GM21423 (cell line): Measurements from ENCODE around the gene ATXN7L2.
"Not testable (repeated sequence)": the region's sequence is repeated elsewhere in the genome, so short reads cannot be mapped to it uniquely, and the experiment has no call there.

Experiments
- ATAC-seq: cut with Tn5 transposase; IDR thresholded peaks from one replicate; pipeline ENCODE4 v1.9.1; 2021; ENCODE audit warnings: mild to moderate bottlenecking, moderate library complexity; ENCODE audit not compliant: unreplicated experiment

Gene ATXN7L2, protein sequence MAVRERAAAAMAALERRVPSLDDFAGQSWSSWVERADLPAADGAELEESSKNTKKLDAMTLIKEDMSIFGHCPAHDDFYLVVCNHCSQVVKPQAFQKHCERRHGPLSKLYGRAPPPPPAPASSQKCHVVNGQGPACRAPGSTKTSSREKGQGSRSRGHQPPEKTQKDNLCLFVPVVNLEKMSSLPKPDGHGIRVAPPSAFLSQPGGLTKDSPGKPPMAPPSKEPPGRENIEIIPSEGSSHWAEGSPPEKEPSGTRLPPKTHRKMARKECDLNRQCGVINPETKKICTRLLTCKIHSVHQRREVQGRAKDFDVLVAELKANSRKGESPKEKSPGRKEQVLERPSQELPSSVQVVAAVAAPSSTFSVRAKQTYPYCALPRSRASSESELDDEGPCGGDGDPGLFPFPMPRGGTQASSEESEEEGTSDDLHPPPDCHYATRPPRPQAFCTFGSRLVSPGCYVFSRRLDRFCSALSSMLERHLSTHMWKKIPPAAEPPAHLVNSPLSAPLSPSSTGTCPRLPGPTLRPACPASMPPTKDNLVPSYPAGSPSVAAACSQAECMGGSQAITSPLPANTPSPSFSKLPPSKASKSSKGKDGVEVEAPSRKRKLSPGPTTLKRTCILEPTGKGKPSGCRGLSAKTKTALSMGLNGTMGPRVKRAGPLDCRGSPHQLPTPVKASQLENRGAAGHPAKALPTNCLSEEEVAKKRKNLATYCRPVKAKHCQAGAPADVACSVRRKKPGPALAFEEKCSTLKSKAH

GRCh38 chr1:109483672-109484518, at the start of gene ATXN7L2:
ATXN7L2 (plus strand) TSS chr1:109483905; CDS start chr1:109483954, 49 bp downstream.
- ATAC-seq = peak; percentile 73

- ATAC-seq = no peak
Observed at GRCh38 chr1:109434484-109434883, 49.2 kb upstream of the ATXN7L2 start.

GRCh38 chr1:109438798-109439297, 44.9 kb upstream of the ATXN7L2 start:
- ATAC-seq = no peak

DNA sequence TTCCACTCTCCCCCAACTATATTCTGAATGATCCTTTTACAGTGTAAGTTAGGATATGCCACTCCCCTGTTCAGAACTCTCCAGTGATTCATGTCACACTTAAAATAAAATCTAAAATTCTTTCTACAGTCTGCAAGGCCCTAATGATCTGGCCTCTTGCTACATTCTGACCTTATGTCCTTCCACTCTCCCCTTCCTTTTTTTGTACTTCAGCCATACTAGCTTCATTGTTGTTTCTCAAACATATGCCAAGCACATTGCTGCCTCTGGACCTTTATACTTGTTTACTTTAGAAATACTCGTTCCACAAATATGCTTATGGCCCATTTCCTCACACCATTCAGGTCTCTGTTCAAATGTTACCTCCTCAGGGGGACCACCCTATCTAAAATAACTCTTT, 42.6 kb upstream of the ATXN7L2 start:
- no peak for ATAC-seq

DNA sequence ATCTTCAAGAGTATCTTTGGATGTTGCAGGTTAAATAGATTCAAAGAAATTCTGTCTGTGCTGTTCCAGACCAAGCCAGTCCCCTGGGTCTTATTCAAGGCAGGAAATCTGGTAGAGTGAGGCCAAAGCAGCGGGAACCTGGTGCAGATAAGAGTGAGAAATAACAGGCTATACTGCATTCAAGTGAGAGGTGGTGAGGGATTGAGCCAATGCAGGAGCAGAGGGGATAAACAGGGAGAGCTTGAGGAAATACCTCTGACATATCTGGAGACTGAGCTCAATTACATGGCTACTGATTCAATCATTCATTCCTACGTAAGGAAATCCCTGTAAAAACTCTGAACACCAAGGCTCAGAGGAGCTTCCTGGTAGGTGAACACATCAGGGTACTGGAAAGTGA, 40.2 kb upstream of the ATXN7L2 start:
- ATAC-seq = no peak

DNA sequence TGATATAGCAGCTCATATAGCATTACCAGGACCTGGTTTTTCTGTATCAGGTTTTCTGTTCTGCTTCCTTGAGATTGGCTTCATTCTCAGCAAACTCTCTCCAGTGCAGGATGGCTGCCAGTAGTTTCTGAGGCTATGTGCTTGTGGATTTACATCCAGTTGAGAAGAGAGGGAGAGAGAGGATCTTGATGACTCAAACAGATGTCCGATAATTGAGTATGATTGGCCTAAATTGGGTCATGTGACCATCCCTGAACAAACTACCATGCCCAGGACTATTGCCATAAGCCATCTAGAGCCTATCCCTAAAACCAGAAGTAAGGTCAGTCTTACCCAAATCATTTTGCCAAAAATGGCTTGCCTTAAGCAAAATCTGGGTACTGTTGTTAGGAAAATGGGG, 39.4 kb upstream of the ATXN7L2 start:
- no peak for ATAC-seq

- ATAC-seq = not testable (repeated sequence)
Observed at GRCh38 chr1:109445949-109446695, 37.6 kb upstream of the ATXN7L2 start.

DNA sequence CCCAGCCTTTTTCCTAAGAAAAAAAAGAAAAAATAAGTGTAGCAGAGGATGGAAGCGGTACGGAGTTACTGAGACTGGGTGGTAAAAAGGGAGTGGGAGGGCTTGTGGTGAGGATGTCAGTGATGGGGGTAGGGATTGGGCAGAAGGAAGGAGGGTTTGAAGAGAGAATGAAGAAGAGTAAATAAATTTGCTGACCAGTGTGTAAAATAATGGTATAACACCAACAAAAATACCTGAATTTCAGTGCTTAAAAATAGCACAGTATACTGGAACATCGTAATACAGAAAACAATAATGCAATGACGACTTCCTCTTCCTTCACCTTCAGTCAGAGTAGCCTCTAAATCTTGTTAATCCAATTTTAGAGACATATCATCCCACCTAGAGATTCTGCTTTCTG, 36.2 kb upstream of the ATXN7L2 start:
- ATAC-seq = no peak

GRCh38 chr1:109454497-109455133, 29.1 kb upstream of the ATXN7L2 start:
- no peak for ATAC-seq

- ATAC-seq = no peak
Observed at GRCh38 chr1:109457819-109458218, 25.9 kb upstream of the ATXN7L2 start.

- ATAC-seq = no peak
Observed at GRCh38 chr1:109466125-109466451, 17.6 kb upstream of the ATXN7L2 start.

GRCh38 chr1:109466452-109467300, 17.0 kb upstream of the ATXN7L2 start, which contains the start of gene SYPL2:
SYPL2 (plus strand) TSS chr1:109466546; CDS start chr1:109466844, 298 bp downstream.
- no peak for ATAC-seq

DNA sequence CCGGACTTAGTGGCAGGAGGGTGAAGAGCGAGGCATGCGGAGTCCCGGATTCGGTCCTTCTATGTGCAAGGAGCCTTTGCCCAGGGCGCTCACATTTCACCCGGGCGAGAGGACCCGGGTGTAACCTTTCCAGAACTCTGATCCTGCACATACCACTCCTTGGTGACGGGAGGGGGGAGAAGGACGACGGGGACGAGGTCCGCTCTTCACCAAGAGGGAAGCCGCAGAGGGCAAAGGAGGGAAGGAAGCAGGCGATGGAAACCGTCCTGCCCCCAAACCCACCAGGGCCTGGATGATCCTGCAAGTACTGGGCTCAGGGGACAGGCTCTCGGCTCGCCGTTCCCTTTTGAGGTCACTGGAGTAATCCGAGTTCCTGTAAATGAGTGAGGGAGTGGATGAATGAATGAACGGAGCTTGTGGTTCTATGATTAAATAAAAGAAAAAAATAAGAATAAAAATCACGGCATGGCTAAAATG, 16.4 kb upstream of the ATXN7L2 start:
- no peak for ATAC-seq

DNA sequence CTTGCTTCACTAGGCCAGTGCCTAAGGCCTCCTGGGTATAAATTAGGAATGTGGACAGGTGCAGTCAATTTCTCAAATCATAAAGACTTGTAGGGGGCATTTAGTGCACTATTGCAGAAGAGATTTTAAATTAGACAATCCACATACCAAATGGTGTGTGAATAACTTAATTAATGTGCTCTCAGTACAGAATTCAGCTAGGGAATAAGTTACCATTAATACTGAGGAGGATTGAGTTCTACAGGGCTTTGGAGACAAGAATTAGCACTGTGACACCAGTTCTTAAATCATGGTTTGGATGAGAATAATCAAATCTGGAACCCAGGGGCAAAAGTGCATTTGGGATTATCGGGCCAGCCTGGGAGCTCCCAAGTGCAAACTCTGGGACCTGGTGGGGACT, 15.6 kb upstream of the ATXN7L2 start:
- ATAC-seq = no peak

DNA sequence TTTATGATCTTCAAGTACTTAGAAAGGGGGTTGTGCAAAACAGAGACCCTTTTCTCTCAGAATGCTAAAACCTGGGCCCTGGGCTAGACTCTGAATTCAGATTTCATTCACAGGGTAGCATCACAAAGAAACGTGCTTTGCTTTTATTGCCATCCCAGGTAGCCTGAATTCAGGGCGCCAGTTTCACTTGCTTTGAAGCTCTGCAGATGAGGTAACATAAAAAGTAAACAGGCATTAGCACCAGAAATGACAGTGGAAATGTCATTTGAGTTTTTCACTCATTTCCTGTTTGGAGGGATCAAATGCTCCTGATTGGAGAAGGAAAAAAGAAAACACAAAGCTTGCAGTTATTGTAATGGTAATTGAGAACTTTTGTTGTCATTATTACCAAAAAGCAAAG, 14.8 kb upstream of the ATXN7L2 start:
- no peak for ATAC-seq

- ATAC-seq = no peak
Observed at GRCh38 chr1:109470245-109470644, 13.5 kb upstream of the ATXN7L2 start.

DNA sequence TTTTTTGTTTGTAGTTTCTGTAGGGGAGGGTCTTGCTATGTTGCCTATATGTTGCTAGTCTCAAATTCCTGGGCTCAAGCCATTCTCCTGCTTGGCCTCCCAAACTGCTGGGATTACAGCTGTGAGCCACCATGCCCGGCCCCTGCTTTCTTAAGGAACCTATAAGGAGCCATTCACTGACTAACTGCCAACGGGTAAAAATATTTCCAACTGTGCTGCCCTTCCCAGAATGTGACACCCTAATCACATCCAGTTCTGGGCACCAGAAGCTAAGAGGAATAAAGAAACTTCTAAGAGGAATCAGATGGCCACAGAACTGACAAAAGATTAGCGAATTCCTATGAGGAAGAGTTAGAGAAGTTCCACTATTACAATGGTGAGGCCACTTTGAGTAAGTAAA, 10.9 kb upstream of the ATXN7L2 start:
- no peak for ATAC-seq

DNA sequence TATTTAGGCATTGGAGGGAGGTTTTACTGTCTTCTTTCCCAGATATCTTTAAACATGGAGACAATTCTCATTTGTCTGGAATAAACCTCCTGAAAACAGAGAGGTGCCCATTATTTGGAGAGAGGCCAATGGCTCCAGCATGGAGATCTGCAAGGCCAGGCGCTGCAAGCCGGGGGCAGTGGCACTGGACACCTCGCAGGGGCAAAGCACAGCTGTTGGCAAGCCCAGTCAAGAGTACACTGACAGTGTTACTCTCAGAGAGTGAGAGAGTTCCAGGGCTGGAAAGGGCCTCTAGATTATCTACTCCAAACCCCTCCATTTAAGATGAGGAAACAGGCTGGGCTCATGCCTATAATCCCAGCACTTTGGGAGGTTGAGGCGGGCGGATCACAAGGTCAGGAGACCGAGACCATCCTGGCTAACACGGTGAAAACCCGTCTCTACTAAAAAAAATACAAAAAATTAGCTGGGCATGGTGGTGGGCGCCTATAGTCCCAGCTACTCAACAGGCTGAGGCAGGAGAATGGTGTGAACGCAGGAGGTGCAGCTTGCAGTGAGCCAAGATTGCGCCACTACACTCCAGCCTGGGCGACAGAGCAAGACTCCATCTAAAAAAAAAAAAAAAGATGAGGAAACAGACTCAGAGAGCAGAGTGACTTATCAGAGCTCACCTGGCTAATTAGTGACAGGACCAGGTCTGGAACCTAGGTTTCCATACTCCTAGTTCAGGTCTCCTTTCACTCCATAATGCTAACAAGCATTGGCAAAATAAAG, 10.2 kb upstream of the ATXN7L2 start:
- not testable (repeated sequence) for ATAC-seq
